ENCODE data around the gene PRPS1. TPM values are rescaled to one million over a fixed set of nuclear protein-coding genes. Genes with fewer than 3 reads are reported as not detected.

Gene PRPS1
- 37.4 TPM for polyA plus RNA-seq (2012; ENCODE audit: insufficient read length, low read depth)

DNA sequence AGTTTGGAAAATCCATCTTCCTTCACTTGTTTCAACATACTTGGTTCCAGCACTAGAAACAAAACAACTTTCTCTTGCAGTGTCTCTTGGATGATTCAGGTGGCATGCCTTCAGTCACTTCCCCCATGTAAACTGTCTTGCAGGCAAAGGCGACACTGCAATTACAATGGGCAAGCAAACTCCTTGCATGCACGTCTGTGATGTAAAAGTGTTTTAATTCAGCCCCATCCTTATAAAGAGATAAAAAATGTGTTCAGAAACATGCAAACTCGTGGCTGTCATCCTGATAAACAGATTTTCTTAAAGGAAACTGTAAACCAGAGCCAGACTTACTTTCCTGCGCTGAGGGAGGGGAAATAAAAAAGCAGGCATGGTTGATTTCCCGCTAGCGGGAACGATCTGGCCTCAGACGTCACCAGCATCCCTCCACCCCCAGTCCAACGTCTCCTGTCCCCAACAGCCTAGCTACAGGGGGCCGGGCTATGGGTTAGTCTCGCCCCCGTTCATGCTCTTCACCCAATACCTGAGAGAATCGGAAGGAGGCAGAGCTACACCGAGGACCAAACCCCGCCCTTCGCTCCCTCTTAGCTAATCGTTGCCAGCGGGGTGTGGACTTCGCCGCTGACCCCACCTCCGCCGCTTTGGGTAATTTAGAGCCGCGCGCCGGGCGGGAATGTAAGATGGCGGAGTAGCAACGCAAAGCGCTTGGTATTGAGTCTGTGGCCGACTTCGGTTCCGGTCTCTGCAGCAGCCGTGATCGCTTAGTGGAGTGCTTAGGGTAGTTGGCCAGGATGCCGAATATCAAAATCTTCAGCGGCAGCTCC lies at the start of gene PRPS1:
TSS of gene PRPS1 (plus strand) at position 673 of the 824 bp plus-strand sequence. CDS start at position 792, 119 bp downstream.
- TF ChIP-seq TAF1 (IDR thresholded peaks at IDR 0.05; ENCODE audit: borderline replicate concordance, insufficient read depth, low read length) (no peak; the same call in 1 of the 2 replicates), FOXP2 (optimal IDR thresholded peaks at IDR 0.05; ENCODE audit: borderline replicate concordance, extremely low read depth, extremely low read length, insufficient read depth) (peak; percentile 24), POLR2AphosphoS5 (IDR thresholded peaks at IDR 0.05; ENCODE audit: low read depth, low read length) (peak; percentile 76; the same call in 1 of the 2 replicates), SIN3A (IDR thresholded peaks at IDR 0.05; ENCODE audit: borderline replicate concordance, insufficient read depth, low read length) (0 out of 2 replicates have a peak, but pooled peaks have one; percentile 30)
- TF ChIP-seq, protein P1, sequence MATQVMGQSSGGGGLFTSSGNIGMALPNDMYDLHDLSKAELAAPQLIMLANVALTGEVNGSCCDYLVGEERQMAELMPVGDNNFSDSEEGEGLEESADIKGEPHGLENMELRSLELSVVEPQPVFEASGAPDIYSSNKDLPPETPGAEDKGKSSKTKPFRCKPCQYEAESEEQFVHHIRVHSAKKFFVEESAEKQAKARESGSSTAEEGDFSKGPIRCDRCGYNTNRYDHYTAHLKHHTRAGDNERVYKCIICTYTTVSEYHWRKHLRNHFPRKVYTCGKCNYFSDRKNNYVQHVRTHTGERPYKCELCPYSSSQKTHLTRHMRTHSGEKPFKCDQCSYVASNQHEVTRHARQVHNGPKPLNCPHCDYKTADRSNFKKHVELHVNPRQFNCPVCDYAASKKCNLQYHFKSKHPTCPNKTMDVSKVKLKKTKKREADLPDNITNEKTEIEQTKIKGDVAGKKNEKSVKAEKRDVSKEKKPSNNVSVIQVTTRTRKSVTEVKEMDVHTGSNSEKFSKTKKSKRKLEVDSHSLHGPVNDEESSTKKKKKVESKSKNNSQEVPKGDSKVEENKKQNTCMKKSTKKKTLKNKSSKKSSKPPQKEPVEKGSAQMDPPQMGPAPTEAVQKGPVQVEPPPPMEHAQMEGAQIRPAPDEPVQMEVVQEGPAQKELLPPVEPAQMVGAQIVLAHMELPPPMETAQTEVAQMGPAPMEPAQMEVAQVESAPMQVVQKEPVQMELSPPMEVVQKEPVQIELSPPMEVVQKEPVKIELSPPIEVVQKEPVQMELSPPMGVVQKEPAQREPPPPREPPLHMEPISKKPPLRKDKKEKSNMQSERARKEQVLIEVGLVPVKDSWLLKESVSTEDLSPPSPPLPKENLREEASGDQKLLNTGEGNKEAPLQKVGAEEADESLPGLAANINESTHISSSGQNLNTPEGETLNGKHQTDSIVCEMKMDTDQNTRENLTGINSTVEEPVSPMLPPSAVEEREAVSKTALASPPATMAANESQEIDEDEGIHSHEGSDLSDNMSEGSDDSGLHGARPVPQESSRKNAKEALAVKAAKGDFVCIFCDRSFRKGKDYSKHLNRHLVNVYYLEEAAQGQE (IDR thresholded peaks at IDR 0.05; ENCODE audit: insufficient read depth in 1 of 2, low read depth in 2 of 2, low read length in 2 of 2): no peak

DNA sequence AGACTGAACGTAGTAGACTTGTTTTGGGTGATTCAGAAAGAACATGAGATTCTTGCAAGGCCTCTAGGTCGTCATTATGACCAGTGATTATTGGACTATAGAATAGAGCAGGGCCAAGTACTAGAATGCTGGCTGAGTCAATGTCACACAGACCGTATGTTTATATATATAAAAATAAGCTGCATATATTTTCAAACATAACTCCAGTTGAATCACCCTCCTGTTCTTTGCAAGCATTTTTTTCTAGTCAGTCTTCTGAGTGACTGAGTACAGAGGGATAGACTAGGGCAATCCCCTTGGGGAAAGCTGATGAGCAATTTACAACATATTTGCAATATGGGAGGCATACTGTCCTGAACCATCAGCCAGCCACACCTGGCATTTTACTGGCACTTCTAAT lies 48.4 kb upstream of the PRPS1 start:
- no peak for TF ChIP-seq TAF1 (IDR thresholded peaks at IDR 0.05; ENCODE audit: borderline replicate concordance, insufficient read depth, low read length)
- TF ChIP-seq POLR2AphosphoS5 (IDR thresholded peaks at IDR 0.05; ENCODE audit: low read depth, low read length): no peak
- TF ChIP-seq, protein P1 (IDR thresholded peaks at IDR 0.05; ENCODE audit: insufficient read depth in 1 of 2, low read depth in 2 of 2, low read length in 2 of 2): no peak
- no peak for TF ChIP-seq SIN3A (IDR thresholded peaks at IDR 0.05; ENCODE audit: borderline replicate concordance, insufficient read depth, low read length)
- no peak for TF ChIP-seq FOXP2 (optimal IDR thresholded peaks at IDR 0.05; ENCODE audit: borderline replicate concordance, extremely low read depth, extremely low read length, insufficient read depth)

DNA sequence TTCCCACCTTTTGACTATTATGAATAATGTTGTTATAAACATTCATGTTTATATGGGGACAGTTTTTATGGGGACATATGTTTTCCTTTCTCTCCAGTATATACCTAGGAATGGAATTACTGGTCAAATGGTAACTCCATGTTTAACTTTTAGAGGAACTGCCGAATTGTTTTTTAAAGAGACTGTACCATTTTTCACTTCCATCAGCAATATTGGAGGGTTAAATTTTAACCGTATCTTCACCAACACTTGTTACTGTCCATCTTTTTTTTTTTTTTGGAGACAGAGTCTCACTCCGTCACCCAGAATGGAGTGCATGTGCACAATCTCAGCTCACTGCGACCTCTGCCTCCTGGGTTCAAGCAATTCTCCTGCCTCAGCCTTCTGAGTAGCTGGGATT lies 46.4 kb upstream of the PRPS1 start:
- TF ChIP-seq POLR2AphosphoS5 (IDR thresholded peaks at IDR 0.05; ENCODE audit: low read depth, low read length): no peak
- TF ChIP-seq FOXP2 (optimal IDR thresholded peaks at IDR 0.05; ENCODE audit: borderline replicate concordance, extremely low read depth, extremely low read length, insufficient read depth): no peak
- TF ChIP-seq TAF1 (IDR thresholded peaks at IDR 0.05; ENCODE audit: borderline replicate concordance, insufficient read depth, low read length): no peak
- TF ChIP-seq, protein P1 (IDR thresholded peaks at IDR 0.05; ENCODE audit: insufficient read depth in 1 of 2, low read depth in 2 of 2, low read length in 2 of 2): no peak
- no peak for TF ChIP-seq SIN3A (IDR thresholded peaks at IDR 0.05; ENCODE audit: borderline replicate concordance, insufficient read depth, low read length)

DNA sequence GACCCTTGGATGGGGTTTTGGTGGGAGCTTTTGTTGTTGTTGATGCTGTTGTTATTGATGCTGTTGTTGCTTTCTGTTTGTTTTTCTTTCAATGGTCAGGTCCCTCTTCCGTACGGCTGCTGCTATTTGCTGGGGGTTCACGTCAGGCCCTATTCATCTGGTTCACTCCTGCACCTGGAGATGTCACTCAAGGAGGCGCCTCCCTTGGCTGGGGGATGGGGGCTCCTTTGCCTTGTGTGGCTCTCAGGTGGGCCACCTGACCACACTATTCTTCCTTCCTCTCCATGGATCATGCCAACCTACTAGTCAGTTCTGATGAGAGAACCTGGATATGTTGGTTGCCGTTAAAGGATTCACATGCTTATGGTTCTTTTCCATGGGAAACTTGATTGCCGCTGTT lies 39.1 kb upstream of the PRPS1 start:
- no peak for TF ChIP-seq FOXP2 (optimal IDR thresholded peaks at IDR 0.05; ENCODE audit: borderline replicate concordance, extremely low read depth, extremely low read length, insufficient read depth)
- no peak for TF ChIP-seq SIN3A (IDR thresholded peaks at IDR 0.05; ENCODE audit: borderline replicate concordance, insufficient read depth, low read length)

DNA sequence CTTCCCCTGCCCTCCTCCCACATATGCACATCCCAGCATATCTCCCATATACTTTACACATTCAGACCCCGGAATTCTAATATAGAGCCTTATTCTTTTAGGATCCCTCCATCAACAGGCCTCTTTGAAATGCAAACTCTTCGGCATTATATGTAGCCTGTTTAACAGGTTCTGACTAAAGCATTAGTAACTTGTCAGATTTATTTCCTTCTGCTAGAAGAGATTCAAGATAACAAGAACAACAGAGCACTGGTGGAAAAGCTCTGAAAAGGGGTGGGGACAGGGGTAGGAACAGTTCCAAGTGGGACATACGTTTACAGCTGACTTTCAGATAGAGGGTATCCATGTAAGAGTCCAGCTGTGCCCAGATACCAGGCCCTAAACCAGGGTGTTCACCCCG lies 31.7 kb upstream of the PRPS1 start:
- TF ChIP-seq, protein P1 (IDR thresholded peaks at IDR 0.05; ENCODE audit: insufficient read depth in 1 of 2, low read depth in 2 of 2, low read length in 2 of 2): no peak
- TF ChIP-seq FOXP2 (optimal IDR thresholded peaks at IDR 0.05; ENCODE audit: borderline replicate concordance, extremely low read depth, extremely low read length, insufficient read depth) (no peak), TAF1 (IDR thresholded peaks at IDR 0.05; ENCODE audit: borderline replicate concordance, insufficient read depth, low read length) (no peak), SIN3A (IDR thresholded peaks at IDR 0.05; ENCODE audit: borderline replicate concordance, insufficient read depth, low read length) (no peak), POLR2AphosphoS5 (IDR thresholded peaks at IDR 0.05; ENCODE audit: low read depth, low read length) (no peak)

Measured in PFSK-1 (cell line).